Inferior parietal cortex (tissue), 1 donor: ENCODE data around the gene PABPC1L.
A peak's percentile ranks its signal among the peaks of the same experiment; 100 is the strongest.

Experiments used
- DNase-seq: peaks from one replicate; pipeline ENCODE4 v3.0.0-alpha.2; 2016; ENCODE audit errors: extremely low spot score

Gene PABPC1L

DNA sequence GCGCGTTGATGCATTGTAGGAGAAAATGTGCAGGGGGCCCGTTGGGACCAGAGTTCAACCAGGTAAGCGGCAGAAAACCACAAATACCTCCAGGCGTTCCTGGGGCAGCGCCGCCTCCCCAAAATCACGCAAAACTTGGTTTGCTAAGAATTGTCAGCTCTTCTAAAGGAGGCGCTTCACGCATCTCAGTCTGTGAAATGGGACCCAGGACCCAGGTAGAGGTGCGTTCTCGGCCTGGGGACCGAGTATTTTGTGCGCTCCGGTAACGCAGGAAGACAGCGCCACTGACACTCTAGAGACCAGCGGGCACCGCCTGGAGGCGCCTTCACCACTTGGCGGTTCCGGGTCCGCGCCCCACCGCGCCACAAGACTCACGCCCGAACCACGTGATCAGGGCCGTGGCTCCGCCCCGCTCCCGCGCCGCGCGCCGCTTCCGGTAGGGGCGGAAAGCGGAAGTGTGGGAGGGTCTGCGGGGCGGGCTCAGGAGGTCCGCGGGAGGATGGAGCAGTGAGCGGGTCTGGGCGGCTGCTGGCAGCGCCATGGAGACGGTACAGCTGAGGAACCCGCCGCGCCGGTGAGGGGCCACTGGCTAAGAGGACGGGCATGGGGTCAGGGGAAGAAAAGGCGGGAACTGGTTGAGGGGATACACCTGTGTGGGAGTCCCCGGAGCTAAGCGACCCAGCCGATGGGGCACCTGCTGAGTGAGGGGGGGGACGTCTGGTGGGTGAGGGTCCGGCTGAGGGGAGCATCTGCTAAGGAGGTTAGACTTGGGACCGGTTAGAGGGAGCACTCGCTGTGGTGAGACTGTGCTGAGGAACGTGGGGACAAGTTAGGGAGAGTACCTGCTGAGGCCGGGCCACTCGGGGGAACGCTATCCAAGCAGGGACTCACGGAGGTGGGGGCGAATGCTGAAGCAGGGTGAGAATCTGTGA lies 56.4 kb downstream of the PABPC1L start, which contains the start of gene STK4:
Gene STK4 (plus strand): TSS at position 483 of the 932 bp plus-strand sequence. CDS start 57 bp downstream, at position 540.
- peak; percentile 97 for DNase-seq

DNA sequence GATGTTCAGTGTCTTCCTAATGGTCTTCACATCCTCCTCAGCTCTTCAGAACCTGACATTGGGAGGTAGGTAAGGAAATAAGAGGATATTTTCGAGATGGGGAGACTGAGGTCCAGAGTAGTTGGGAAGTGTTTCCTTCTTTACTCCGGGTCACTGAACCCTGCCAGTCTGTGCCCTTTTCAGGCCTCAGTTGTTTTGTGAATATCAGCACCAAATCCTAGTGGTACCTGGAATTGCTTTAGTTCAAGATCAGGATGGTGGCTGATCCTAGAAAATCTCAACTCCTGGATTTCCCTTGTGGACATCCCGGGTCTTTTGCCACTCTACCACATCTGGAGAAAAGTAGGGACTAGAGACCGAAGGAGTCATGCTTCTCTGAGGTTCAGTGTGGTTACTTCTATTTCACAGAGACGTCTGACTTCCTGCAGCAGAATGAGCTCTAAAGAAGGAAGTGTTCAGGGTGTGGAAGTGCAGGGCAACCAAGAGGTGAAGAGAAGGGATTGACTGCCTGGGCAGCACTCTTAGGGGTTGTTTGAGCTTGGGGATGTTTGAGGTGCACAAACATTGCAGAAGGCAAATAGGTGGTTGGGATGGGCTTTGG lies 57.4 kb downstream of the PABPC1L start:
- DNase-seq, result no peak

DNA sequence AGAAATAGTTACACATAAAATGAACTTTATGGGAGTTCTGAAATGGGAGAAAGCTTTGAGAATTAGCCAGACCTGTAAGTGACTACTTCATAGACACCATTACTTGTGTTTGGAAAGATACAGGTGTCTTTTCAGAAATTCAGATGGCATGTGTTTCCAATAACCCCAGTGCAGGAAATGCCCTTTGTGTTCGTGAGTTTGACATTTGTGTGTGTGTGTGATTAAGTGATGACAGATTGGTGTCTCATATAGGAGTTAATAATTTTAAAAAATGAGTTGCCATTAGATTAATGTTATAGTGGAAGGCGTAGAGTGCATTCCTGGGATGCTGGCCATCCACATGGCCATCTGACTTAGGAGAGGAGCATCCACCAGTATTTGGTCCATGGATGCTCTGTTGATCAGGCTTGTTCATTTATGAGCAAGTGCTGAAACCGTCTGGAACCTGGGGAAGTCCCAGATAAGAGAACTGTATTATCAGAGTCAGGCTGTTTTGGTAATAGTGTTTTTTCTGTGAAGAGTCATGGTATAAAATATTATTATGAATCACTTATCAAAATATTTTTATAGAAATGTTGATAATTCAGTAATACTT lies 59.5 kb downstream of the PABPC1L start:
- no peak for DNase-seq

DNA sequence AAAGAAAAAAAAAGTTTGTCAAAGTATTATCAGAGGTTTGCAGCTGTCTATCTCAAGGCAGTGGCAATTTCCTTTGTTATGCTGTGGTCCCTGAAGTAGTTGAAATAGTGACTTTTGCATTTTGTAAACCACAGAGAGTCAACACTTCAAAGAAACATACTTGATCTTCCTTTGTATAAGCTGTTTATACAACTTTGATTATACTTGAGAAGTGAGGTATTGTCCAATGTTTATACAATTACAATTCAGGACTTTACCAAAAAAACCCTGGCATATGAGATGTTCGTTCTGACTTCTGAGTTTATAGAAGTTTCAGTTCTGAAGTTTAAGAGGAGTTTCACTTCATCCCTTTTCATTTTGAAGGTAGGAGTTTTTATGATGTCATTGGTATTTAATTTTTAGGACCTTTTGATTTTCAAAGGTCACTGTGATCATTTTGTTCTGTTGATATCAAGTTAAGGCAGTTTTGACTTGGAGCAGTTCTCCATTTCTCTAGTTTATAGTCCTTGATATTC lies 60.4 kb downstream of the PABPC1L start:
- DNase-seq, result no peak

DNA sequence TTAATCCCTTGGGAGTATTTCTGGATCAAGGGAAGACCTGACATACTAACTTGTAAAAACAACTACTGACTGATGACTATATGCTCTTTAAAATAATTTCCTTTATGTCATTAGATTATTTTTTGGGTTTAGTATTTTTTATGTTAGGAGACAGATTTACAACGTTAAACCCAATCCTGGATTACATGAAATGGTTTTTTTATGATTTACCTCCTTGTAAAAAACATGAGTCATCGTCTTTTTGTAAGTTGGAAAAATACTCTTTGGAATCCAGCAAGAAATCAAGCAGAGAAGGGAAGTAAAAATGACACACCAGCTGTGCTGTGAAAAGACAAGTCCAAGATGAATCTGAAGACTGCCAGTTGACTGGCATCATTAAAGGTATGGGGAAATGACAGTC lies 63.2 kb downstream of the PABPC1L start:
- peak; percentile 61 for DNase-seq

DNA sequence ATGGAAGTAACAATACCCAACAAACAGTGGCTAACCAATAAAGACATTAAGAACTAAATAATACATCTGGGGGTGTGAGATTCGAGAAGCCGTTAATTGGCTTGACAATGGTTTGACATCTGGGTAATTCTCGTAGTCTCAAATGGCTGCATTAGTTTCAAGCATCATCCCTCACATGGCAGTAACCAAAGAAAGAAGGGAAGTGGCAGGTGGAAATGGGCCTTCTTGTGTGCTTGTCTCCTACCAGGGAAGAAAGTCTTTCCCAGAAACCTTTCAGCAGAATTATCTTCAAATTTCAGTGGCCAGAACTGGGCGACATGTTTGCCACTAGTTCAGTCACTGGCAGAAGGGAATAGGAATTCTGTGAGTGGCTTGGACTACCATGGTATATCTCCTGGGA lies 66.8 kb downstream of the PABPC1L start:
- no peak for DNase-seq

DNA sequence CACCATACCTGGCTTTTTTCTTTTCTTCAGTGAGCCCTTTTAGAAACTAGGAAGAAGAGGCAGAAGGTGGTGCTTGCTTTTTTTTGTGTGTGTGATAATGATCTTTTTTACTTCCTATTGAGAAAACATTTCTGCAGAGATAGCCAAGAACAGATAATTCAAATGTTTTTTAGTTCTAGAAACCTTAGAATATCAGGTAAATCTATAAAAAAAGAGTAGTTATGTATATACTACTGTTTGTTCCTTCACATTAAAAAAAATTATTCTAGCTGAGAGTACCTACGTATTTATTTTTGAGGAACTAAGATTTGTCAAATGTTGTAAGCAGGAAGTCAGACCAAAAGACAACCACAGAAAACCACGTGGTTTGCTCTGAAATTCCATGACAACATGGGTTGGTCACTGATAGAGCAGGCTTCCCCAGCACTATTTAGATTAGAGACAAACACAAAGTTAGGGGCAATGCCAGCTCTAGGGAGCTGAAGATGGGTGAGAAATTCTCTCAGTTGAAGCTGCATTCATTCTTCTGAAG lies 69.3 kb downstream of the PABPC1L start:
- DNase-seq, result no peak

DNA sequence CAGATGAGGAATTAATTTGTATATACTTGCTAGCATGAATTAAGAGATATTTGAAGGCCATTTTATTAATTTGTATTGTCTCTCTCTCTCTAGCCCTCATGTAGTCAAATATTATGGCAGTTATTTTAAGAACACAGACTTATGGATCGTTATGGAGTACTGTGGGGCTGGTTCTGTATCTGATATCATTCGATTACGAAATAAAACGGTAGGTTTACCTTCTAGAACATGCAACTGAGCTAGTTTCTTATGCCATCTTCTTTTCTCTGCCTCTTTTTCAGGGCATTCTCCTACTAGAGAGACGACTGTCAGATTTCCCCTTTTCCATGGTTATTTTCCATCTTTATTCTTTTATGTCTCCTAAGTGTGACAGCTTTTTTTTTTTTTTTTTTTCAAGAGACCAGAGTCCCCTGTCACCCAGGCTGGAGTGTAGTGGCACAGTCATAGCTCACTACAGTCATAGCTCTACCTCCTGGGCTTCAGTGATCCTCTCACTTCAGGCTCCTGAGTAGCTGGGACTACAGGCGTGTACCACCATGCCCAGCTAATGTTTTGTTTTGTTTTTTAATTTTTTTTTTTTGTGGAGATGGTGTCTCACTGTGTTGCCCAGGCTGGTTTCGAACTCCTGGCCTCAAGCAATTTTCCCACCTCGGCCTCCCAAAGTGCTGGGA lies 72.0 kb downstream of the PABPC1L start:
- no peak for DNase-seq

DNA sequence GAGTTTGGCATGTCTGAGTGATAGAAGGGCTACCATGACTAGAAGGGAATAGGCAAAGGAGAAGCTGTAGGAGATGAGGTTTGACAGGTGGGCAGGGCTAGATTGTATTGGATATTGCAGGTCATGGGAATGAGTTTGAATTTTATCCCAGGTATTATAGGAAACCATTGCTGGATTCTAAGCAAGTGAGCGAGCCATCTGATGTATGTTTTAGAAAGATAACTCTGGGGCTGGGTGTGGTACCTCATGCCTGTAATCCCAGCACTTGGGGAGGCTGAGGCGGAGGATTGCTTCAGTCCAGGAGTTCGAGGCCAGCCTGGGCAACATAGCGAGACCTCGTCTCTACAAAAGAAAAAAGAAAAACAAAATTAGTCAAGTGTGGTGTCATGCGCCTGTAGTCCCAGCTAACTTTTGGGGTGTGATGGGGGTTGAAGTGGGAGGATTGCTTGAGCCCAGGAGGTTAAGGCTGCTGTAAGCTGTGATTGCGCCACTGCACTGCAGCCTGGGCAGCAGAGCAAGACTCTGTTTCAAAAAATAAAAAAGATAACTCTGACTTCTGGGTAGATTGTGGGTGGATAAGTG lies 73.3 kb downstream of the PABPC1L start:
- DNase-seq, result no peak

DNA sequence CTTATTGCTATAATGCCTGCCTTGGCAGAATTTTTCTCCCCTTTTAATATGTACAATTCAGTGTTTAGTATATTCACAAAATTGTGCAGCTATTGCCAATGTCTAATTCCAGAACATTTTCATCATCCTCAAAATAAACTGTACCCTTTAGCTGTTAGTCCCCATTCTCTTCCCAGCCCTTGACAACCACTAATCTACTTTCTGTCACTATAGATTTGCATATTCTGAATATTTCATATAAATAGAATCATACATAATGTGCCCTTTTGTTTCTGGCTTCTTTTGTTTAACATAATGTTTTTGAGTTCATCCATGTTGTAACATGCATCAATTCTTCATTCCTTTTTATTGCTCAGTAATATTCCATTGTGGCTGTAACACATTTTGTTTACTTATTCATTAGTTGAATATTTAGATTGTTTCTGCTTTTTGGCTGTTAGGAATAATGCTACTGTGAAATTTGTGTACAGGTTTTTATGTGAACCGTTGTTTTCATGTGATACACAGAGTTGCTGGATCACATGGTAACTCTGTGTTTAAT lies 78.8 kb downstream of the PABPC1L start:
- no peak for DNase-seq
